Breast epithelium (tissue), 4 donors: ENCODE measurements around the gene CAB39. TPM values are rescaled to one million over a fixed set of nuclear protein-coding genes. Genes with fewer than 3 reads are reported as not detected.

Source experiments
- DNase-seq, 2 donors: peaks; one replicate each; pipeline ENCODE4 v3.0.0-alpha.2; 2019; ENCODE audit warnings: low spot score in 2 of 2
- H3K27ac ChIP-seq, 2 donors: fragments of 200-600 bp; sonication (generic) in 1 of 2; one replicate each; pipeline ENCODE4 v1.5.1; 2016 to 2019; ENCODE audit warnings: mild to moderate bottlenecking in 1 of 2
- H3K27me3 ChIP-seq, 2 donors: fragments of 200-600 bp; sonication (generic) in 1 of 2; one replicate each; pipeline versions ENCODE4 v1.5.1 to v1.6.0; 2017 to 2019; ENCODE audit warnings: control low read depth in 1 of 2, mild to moderate bottlenecking in 1 of 2
- H3K36me3 ChIP-seq: fragments of 200-600 bp; one replicate; pipeline ENCODE4 v1.5.1; 2019
- H3K4me1 ChIP-seq, 2 donors: fragments of 200-600 bp; sonication (generic); one replicate each; pipeline ENCODE4 v1.5.1; 2016 to 2019; ENCODE audit warnings: control low read depth in 1 of 2
- H3K4me3 ChIP-seq, 3 donors: fragments of 200-600 bp; sonication (generic); 1 replicate in 2 of 3; 2 replicates in 1 of 3; pipeline ENCODE4 v1.5.1; 2016 to 2019; ENCODE audit warnings: mild to moderate bottlenecking in 3 of 3, moderate library complexity in 2 of 3
- H3K9me3 ChIP-seq, 2 donors: fragments of 200-600 bp; sonication (generic) in 1 of 2; one replicate each; pipeline ENCODE4 v1.5.1; 2016 to 2019; ENCODE audit warnings: control low read depth in 1 of 2
- CTCF ChIP-seq, 3 donors: fragments of 450-650 bp; IDR thresholded peaks; one replicate each; pipeline ENCODE4 v1.5.1; 2016 to 2017; ENCODE audit warnings: antibody characterized with exemption in 3 of 3, mild to moderate bottlenecking in 3 of 3, moderate library complexity in 3 of 3
- POLR2A ChIP-seq: fragments of 450-650 bp; IDR thresholded peaks from one replicate; pipeline ENCODE4 v1.6.1; 2016; ENCODE audit warnings: antibody characterized with exemption, mild to moderate bottlenecking, moderate library complexity
- POLR2AphosphoS5 ChIP-seq, 3 donors: sonication (generic); formaldehyde crosslinking; IDR thresholded peaks; one replicate each; pipeline ENCODE4 v1.6.1; 2017; ENCODE audit warnings: antibody characterized with exemption in 3 of 3
- intact Hi-C: fragments of 100-400 bp; cut with DNase I; formaldehyde crosslinking; loops from one replicate; pipeline ENCODE4 v1.15.1; 2023; ENCODE audit warnings: low total_unique reads
- total RNA-seq, 3 donors: library from RNA; depleted of rRNA; stranded (reverse); fragments of >200 nt; gene quantifications; one replicate each; pipeline ENCODE4 v1.1.0, GENCODE V29; 2016

CAB39 gene
- total RNA-seq, 3 donors from 2014 or later: 79.0 to 85.9 (median 83.4) TPM

DNA sequence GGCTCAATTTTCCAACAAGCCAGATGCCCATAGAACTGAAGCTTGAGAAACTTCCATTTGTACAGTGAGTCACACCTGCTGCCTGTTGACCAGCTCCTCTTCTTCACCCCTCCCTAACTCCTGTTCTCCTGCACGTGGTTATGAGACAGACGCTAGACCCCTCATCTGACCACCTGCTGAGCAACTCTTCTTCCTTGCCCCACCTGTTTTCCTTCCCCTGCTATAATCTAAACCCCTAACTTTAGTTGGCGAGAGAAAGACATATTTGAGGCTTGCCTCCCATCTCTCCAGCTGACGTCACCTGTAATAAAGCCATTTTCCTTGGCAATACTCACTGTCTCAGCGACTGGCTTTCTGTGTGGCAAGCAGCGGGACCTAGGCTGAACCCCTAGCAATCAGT is 129.8 kb downstream of the CAB39 start:
- DNase-seq: no peak
- Histone ChIP-seq H3K9me3 (peaks cover 0 to 10% of the 10 kb centered on the region in 2 donors), H3K27me3 (no peaks in the 10 kb centered on the region), H3K36me3 (no peaks in the 10 kb centered on the region), H3K4me3 (no peak overlapping the region), H3K4me1 (no peaks in the 10 kb centered on the region), H3K27ac (no peak overlapping the region)
- intact Hi-C loops: no loop called here
- TF ChIP-seq CTCF (IDR thresholded peaks at IDR 0.05) (no peak), POLR2AphosphoS5 (IDR thresholded peaks at IDR 0.05) (no peak), POLR2A (no peak)

- TF ChIP-seq POLR2AphosphoS5 (IDR thresholded peaks at IDR 0.05): no peak
- TF ChIP-seq POLR2A: no peak
- TF ChIP-seq CTCF (IDR thresholded peaks at IDR 0.05): no peak
- no peak overlapping the region for H3K4me3 ChIP-seq
- H3K27ac ChIP-seq: no peak overlapping the region
- intact Hi-C loops: no loop called here
- H3K36me3 ChIP-seq: no peaks in the 10 kb centered on the region
- no peaks in the 10 kb centered on the region for H3K27me3 ChIP-seq
- peaks cover 0 to 9% of the 10 kb centered on the region in 2 donors for H3K9me3 ChIP-seq
- no peak for DNase-seq
- H3K4me1 ChIP-seq: no peaks in the 10 kb centered on the region
Observed at GRCh38 chr2:230843132-230843531, 130.5 kb downstream of the CAB39 start.

DNA sequence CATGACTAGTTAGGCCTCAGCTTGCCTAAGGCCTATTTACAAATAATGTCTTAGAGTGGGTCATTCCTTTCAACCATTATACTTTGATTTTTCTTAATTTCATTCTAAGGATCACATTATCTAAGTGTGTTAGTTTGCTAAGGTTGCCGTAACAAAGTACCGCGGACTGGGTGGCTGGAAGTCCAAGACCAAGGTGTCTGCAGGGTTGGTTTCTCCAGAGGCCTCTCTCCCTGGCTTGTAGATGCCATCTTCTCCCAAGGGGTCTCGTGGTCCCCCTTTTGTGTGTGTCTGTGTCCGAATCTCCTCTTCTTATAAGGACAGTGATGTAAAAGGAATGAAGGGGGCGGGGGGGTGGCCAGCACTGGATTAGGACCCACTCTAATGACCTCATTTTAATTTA is 133.7 kb downstream of the CAB39 start:
- no peak for TF ChIP-seq POLR2A
- no peak for TF ChIP-seq CTCF (IDR thresholded peaks at IDR 0.05)
- no peak for TF ChIP-seq POLR2AphosphoS5 (IDR thresholded peaks at IDR 0.05)
- DNase-seq: no peak
- Histone ChIP-seq H3K9me3 (no peaks in the 10 kb centered on the region), H3K4me3 (no peak overlapping the region), H3K27me3 (peaks cover 0 to 13% of the 10 kb centered on the region in 2 donors), H3K27ac (no peak overlapping the region), H3K36me3 (no peaks in the 10 kb centered on the region), H3K4me1 (no peaks in the 10 kb centered on the region)
- intact Hi-C loops: no loop called here

DNA sequence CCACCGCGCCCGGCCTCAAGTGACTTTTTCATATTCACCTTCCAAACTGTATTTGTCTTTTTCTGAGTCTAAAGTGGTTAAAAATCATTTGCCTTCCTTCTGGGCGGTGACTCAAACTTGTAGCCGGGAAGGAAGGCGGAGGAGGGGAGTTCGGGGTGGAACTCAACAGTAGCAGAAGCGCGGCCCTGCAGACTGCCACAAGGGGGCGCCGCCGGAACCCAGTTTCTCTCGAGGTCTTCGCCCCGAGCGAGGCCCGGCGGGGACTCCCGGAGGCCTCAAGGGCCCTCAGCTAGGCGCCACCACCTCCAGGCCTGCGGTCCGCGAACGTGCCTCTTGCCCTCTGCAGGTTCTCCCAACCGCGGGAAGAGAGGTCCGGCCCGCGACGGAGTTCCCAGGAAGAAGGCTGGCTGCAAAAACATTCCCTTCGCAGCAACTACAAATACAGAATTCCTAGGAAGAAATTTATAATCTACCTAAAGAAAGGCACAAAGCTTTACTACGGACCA is 135.3 kb downstream of the CAB39 start:
- Histone ChIP-seq H3K4me3 (peak overlapping the region in 2 of 3 donors; percentile 24 to 47), H3K36me3 (no peaks in the 10 kb centered on the region), H3K4me1 (no peaks in the 10 kb centered on the region), H3K9me3 (no peaks in the 10 kb centered on the region), H3K27me3 (peaks cover 0 to 18% of the 10 kb centered on the region in 2 donors), H3K27ac (no peak overlapping the region)
- intact Hi-C loops: no loop called here
- TF ChIP-seq CTCF (IDR thresholded peaks at IDR 0.05) (peak; percentile 51 to 69 (median 64)), POLR2A (no peak)
- DNase-seq: peak in 1 of 2 donors; percentile 74

DNA sequence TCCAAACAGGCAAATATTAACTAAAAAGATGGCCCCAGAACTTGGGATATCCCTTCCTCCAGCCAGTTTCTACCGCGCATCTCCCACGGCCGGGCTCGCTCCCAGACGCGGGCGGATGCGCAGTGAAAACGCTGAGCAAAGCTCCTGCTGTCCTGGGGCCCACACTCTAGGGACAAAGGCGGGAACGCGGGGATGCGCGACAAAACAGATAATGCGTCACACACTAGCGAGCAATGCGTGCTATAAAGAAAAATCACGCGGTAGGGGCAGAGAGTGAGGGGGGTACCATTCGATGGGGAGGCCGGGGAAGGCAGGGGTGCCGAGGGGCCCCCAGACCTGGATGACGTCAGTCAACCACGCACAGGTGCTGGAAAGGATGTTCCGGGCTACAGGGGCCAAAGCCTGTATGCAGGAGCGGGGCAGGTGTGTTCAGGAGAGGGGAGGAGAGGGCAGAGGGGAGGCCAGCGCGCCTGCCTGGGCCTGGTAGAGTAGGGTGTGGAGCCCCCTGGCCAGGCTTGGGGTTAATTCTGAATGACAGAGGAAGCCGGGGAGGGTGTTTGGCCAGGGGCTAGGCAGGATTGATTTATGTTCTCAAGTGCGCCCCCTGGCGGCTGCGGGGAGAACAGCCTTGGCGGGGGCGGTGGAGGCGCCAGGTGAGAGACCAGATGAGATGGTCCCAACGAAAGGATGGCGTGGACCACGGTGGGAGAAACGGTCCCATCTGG is 137.2 kb downstream of the CAB39 start:
- Histone ChIP-seq H3K4me1 (no peaks in the 10 kb centered on the region), H3K27ac (no peak overlapping the region), H3K9me3 (no peaks in the 10 kb centered on the region), H3K27me3 (peaks cover 0 to 20% of the 10 kb centered on the region in 2 donors), H3K4me3 (no peak overlapping the region), H3K36me3 (no peaks in the 10 kb centered on the region)
- peak; percentile 28 to 47 (median 45) for TF ChIP-seq CTCF (IDR thresholded peaks at IDR 0.05)
- TF ChIP-seq POLR2A: no peak
- DNase-seq: no peak
- intact Hi-C loops: no loop called here
